K562 (cell line): ENCODE results near the gene NIPAL4. TPM values are rescaled to one million over a fixed set of nuclear protein-coding genes. Genes with fewer than 3 reads are reported as not detected.
A peak's percentile ranks its signal among the peaks of the same experiment; 100 is the strongest.

Experiments used
- ARNT ChIP-seq, 2 experiments: fragments of 450-650 bp; IDR thresholded peaks; 2 replicates each; pipeline ENCODE4 v1.6.1; 2016; ENCODE audit warnings: mild to moderate bottlenecking in 1 of 2
- ATF1 ChIP-seq, 2 experiments: fragments of 450-650 bp in 1 of 2; IDR thresholded peaks; 2 replicates each; pipeline ENCODE4 v1.6.1; 2016; ENCODE audit warnings: missing compliant biosample characterization in 1 of 2, missing genetic modification characterization in 1 of 2
- BMI1 ChIP-seq: fragments of 150-350 bp; IDR thresholded peaks from 2 replicates; pipeline ENCODE4 v1.6.1; 2014; ENCODE audit warnings: low read length
- CAMTA2 ChIP-seq: fragments of 250-450 bp; sonication (Bioruptor Pico); conservative IDR thresholded peaks from 2 replicates; pipeline ENCODE4 v1.5.1; 2022
- CSDE1 ChIP-seq, 2 experiments: fragments of 450-650 bp; IDR thresholded peaks; 2 replicates each; pipeline ENCODE4 v1.6.1; 2016; ENCODE audit warnings: mild to moderate bottlenecking in 1 of 2
- E2F3 ChIP-seq: fragments of 250-450 bp; sonication (Bioruptor Pico); IDR thresholded peaks from 2 replicates; pipeline ENCODE4 v1.4.0; 2020; ENCODE audit warnings: mild to moderate bottlenecking
- E2F6 ChIP-seq, 2 experiments: IDR thresholded peaks; 2 replicates each; pipeline ENCODE4 v1.6.1; 2011; ENCODE audit warnings: borderline replicate concordance in 1 of 2, control low read depth in 1 of 2, low read depth in 1 of 2, low read length in 1 of 2, mild to moderate bottlenecking in 1 of 2, mixed read lengths in 1 of 2, moderate library complexity in 1 of 2; ENCODE audit not compliant: insufficient read depth in 1 of 2, insufficient read length in 1 of 2, poor library complexity in 1 of 2, severe bottlenecking in 1 of 2; ENCODE audit errors: extremely low read depth in 1 of 2
- KDM2B ChIP-seq: fragments of 250-450 bp; sonication (Bioruptor Pico); IDR thresholded peaks from 2 replicates; pipeline ENCODE4 v1.8.0; 2021; ENCODE audit warnings: mild to moderate bottlenecking, moderate library complexity
- LCOR ChIP-seq: sonication (generic); formaldehyde crosslinking; IDR thresholded peaks from 2 replicates; pipeline ENCODE4 v1.8.0; 2022; ENCODE audit warnings: mild to moderate bottlenecking, missing genetic modification reagents
- MAFK ChIP-seq: IDR thresholded peaks from 2 replicates; pipeline ENCODE4 v1.6.1; 2011; ENCODE audit warnings: low read length, improper control_type of control experiment
- NFATC3 ChIP-seq: fragments of 450-650 bp; IDR thresholded peaks from 2 replicates; pipeline ENCODE4 v1.6.1; 2017; ENCODE audit warnings: mild to moderate bottlenecking
- PHB2 ChIP-seq: fragments of 450-650 bp; IDR thresholded peaks from 2 replicates; pipeline ENCODE4 v1.6.1; 2017; ENCODE audit warnings: low read depth
- RBM15 ChIP-seq: fragments of 200-400 bp; formaldehyde crosslinking; IDR thresholded peaks from 2 replicates; pipeline ENCODE4 v1.6.1; 2018; ENCODE audit warnings: mild to moderate bottlenecking, low read length, moderate library complexity; ENCODE audit not compliant: insufficient read depth
- RCOR1 ChIP-seq, 2 experiments: IDR thresholded peaks; 2 replicates each; pipeline ENCODE4 v1.6.1; 2012; ENCODE audit warnings: low read depth in 2 of 2, low read length in 2 of 2, borderline replicate concordance in 1 of 2, improper control_type of control experiment in 1 of 2
- SMARCC2 ChIP-seq: fragments of 450-650 bp; IDR thresholded peaks from 2 replicates; pipeline ENCODE4 v1.6.1; 2017; ENCODE audit warnings: antibody characterized with exemption, moderate library complexity, mild to moderate bottlenecking, low read depth
- SMARCE1 ChIP-seq: fragments of 450-650 bp; IDR thresholded peaks from 2 replicates; pipeline ENCODE4 v1.7.1; 2016; ENCODE audit warnings: mild to moderate bottlenecking
- STAT5A ChIP-seq: IDR thresholded peaks from 2 replicates; pipeline ENCODE4 v1.6.1; 2012; ENCODE audit warnings: low read length, inconsistent platforms, borderline replicate concordance
- TBL1XR1 ChIP-seq, 2 experiments: IDR thresholded peaks; 2 replicates each; pipeline ENCODE4 v1.6.1; 2012; ENCODE audit warnings: improper control_type of control experiment in 2 of 2, low read length in 2 of 2, mild to moderate bottlenecking in 1 of 2
- TEAD1 ChIP-seq, 2 experiments: fragments of 450-650 bp in 1 of 2; sonication (generic) in 1 of 2; formaldehyde crosslinking; IDR thresholded peaks; 2 replicates each; pipeline versions ENCODE4 v1.4.0 to v1.8.0; 2020 to 2022; ENCODE audit warnings: mild to moderate bottlenecking in 2 of 2, missing genetic modification reagents in 1 of 2
- UBTF ChIP-seq, 2 experiments: IDR thresholded peaks; 2 replicates each; pipeline ENCODE4 v1.6.1; 2012; ENCODE audit warnings: improper control_type of control experiment in 2 of 2, low read depth in 2 of 2, low read length in 2 of 2, borderline replicate concordance in 1 of 2
- ZC3H4 ChIP-seq: sonication (generic); formaldehyde crosslinking; IDR thresholded peaks from 2 replicates; pipeline ENCODE4 v1.9.0; 2021; ENCODE audit warnings: missing genetic modification reagents, borderline replicate concordance
- ZNF398 ChIP-seq: fragments of 250-450 bp; sonication (Bioruptor Pico); IDR thresholded peaks from 2 replicates; pipeline ENCODE4 v1.8.0; 2021; ENCODE audit warnings: moderate library complexity, mild to moderate bottlenecking, inconsistent platforms
- ZNF780A ChIP-seq: fragments of 250-450 bp; sonication (Bioruptor Pico); IDR thresholded peaks from 2 replicates; pipeline ENCODE4 v1.5.0; 2021; ENCODE audit warnings: mild to moderate bottlenecking
- polyA plus RNA-seq, 8 experiments: library from polyadenylated mRNA; depleted of rRNA in 4 of 8; stranded (reverse) in 5 of 8; unstranded in 3 of 8; fragments of >200 nt; fragmentation: Nextera tagmentation in 2 of 8; fragmentation: Illumina TruSeq in 1 of 8; extraction: Ambion mirVana in 2 of 8; extraction: Trizol in 1 of 8; gene quantifications; 2 replicates each; pipeline versions ENCODE4 v1.2.1 to v1.2.3, GENCODE V29; 2011 to 2014; ENCODE audit warnings: inconsistent platforms in 1 of 8, missing spikeins in 1 of 8
- total RNA-seq, 7 experiments: library from RNA; depleted of rRNA in 6 of 7; stranded (reverse); fragments of >200 nt in 6 of 7; fragmentation: Illumina TruSeq in 2 of 7; extraction: Trizol in 2 of 7; gene quantifications; 2 replicates each; pipeline versions ENCODE4 v1.2.1 to v1.2.3, GENCODE V29; 2011 to 2021; ENCODE audit warnings: low replicate concordance in 1 of 7

The NIPAL4 gene
- total and polyA plus RNA-seq, 9 of the 15 experiments (the other 6 are each of a cell fraction or from before 2014, with no cell fraction given), result not detected

- TF ChIP-seq TEAD1 (CRISPR knock-in tag; IDR thresholded peaks at IDR 0.05), result 0 out of 4 replicates have a peak, but pooled peaks of 1 of the 2 experiments have one; percentile 24
- TF ChIP-seq E2F3, result no peak
- 0 out of 2 replicates have a peak, but pooled peaks have one; percentile 28 for TF ChIP-seq MAFK
- TF ChIP-seq CAMTA2 (CRISPR knock-in tag), result no peak
- no peak for TF ChIP-seq NFATC3
- 0 out of 4 replicates have a peak, but pooled peaks of 1 of the 2 experiments have one; percentile 31 for TF ChIP-seq RCOR1 (IDR thresholded peaks at IDR 0.05; ENCODE audit: borderline replicate concordance in 1 of 2, low read depth in 2 of 2, low read length in 2 of 2)
- no peak for TF ChIP-seq ZC3H4
- no peak for TF ChIP-seq LCOR (CRISPR knock-in tag)
- no peak for TF ChIP-seq PHB2
- TF ChIP-seq ATF1 (CRISPR knock-in tag; IDR thresholded peaks at IDR 0.05), result no peak
- peak; percentile 41; the same call in 1 of the 2 replicates for TF ChIP-seq ATF1 (tag; IDR thresholded peaks at IDR 0.05)
- no peak for TF ChIP-seq KDM2B (CRISPR knock-in tag)
- peak in 1 of 2 experiments; percentile 19; a peak in 1 of 4 replicates for TF ChIP-seq ARNT (IDR thresholded peaks at IDR 0.05)
- TF ChIP-seq SMARCE1, result no peak
- no peak for TF ChIP-seq RBM15
- no peak for TF ChIP-seq ZNF780A (CRISPR knock-in tag)
- TF ChIP-seq BMI1, result no peak
- no peak for TF ChIP-seq SMARCC2
- no peak for TF ChIP-seq ZNF398 (CRISPR knock-in tag)
- TF ChIP-seq CSDE1 (IDR thresholded peaks at IDR 0.05), result no peak
- TF ChIP-seq STAT5A, result no peak
- no peak for TF ChIP-seq UBTF (IDR thresholded peaks at IDR 0.05; ENCODE audit: borderline replicate concordance in 1 of 2, low read depth in 2 of 2, low read length in 2 of 2)
- TF ChIP-seq E2F6 (IDR thresholded peaks at IDR 0.05; ENCODE audit: borderline replicate concordance in 1 of 2, extremely low read depth in 1 of 2, insufficient read depth in 1 of 2, insufficient read length in 1 of 2, low read depth in 1 of 2, low read length in 1 of 2, poor library complexity in 1 of 2, severe bottlenecking in 1 of 2), result no peak
- no peak for TF ChIP-seq TBL1XR1 (IDR thresholded peaks at IDR 0.05; ENCODE audit: low read length in 2 of 2)
Observed at GRCh38 chr5:157476702-157477408, 16.8 kb downstream of the NIPAL4 start (continued).
